ENCODE data around the gene HNRNPR. TPM values are rescaled to one million over a fixed set of nuclear protein-coding genes. Genes with fewer than 3 reads are reported as not detected.

HNRNPR gene
- total RNA-seq, result 100 to 1,000 TPM; 187 to 210 TPM
- 247 TPM for polyA plus RNA-seq (2013, experiment 1 of 2)
- 229 TPM for polyA plus RNA-seq (2013, experiment 2 of 2)
- long read RNA-seq, experiment 1, full-length matches to known transcripts, result 16 of 120 reads
- long read RNA-seq, experiment 1, partial matches to known transcripts, result 74 of 120 reads
- long read RNA-seq, experiment 1, other reads (novel, unspliced or antisense), result 30 of 120 reads
- long read RNA-seq, experiment 2, full-length matches to known transcripts, result 172 of 452 reads
- long read RNA-seq, experiment 2, partial matches to known transcripts, result 25 of 452 reads
- long read RNA-seq, experiment 2, other reads (novel, unspliced or antisense), result 255 of 452 reads
- long read RNA-seq, experiment 3, full-length matches to known transcripts, result 400 of 1,004 reads
- long read RNA-seq, experiment 3, partial matches to known transcripts, result 534 of 1,004 reads
- long read RNA-seq, experiment 3, other reads (novel, unspliced or antisense), result 70 of 1,004 reads
- long read RNA-seq, experiment 4, full-length matches to known transcripts, result 96 of 533 reads
- long read RNA-seq, experiment 4, partial matches to known transcripts, result 125 of 533 reads
- long read RNA-seq, experiment 4, other reads (novel, unspliced or antisense), result 312 of 533 reads

- Histone ChIP-seq H3K27ac (ENCODE audit: low read depth, low read length) (peak within 1 kb of the TSS; percentile 97), H3K36me3 (ENCODE audit: control insufficient read depth, insufficient read depth, low read length) (peaks cover 22% of the 10 kb centered on the region), H3K4me3 (ENCODE audit: low read length) (peak within 1 kb of the TSS; percentile 98), H3K9me3 (ENCODE audit: control insufficient read depth, low read length) (no peaks in the 10 kb centered on the region), H3K27me3 (ENCODE audit: control insufficient read depth, insufficient read depth, low read length, poor library complexity, severe bottlenecking) (peaks cover 2% of the 10 kb centered on the region), H3K9ac (ENCODE audit: extremely low read depth, low read length, poor library complexity, severe bottlenecking) (peak within 1 kb of the TSS; percentile 98), H3K4me1 (ENCODE audit: control insufficient read depth, insufficient read depth, low read length) (peaks cover 6% of the 10 kb centered on the region)
- H3K27ac Mint-ChIP-seq, result peak within 1 kb of the TSS; percentile 98
- WGBS, 2 experiments (ENCODE audit: insufficient coverage in 1 of 2, insufficient read length in 1 of 2), result 0 to 1% methylated on average over 30 to 87 of the region's 87 CpGs
- peaks cover 31% of the 10 kb centered on the region for H3K27me3 Mint-ChIP-seq (ENCODE audit: insufficient read depth)
- DNase-seq, result peak; percentile 100
- peak within 1 kb of the TSS; percentile 96 for H3K4me3 Mint-ChIP-seq
- TF ChIP-seq CTCF (conservative IDR thresholded peaks at IDR 0.05), result no peak
- H3K36me3 Mint-ChIP-seq (ENCODE audit: low read depth), result peaks cover 7% of the 10 kb centered on the region
- peaks cover 37% of the 10 kb centered on the region for H3K4me1 Mint-ChIP-seq
- peaks cover 7% of the 10 kb centered on the region for H3K9me3 Mint-ChIP-seq
These were observed at the start of gene HNRNPR for GRCh38 chr1:23344111-23344986. Gene HNRNPR (minus strand): TSS chr1:23344284. CDS start chr1:23341008, 3,276 bp downstream.

GRCh38 chr1:23393706-23394105, 49.6 kb upstream of the HNRNPR start:
- peak; percentile 47 for DNase-seq
- H3K4me1 ChIP-seq (ENCODE audit: control insufficient read depth, insufficient read depth, low read length), result no peaks in the 10 kb centered on the region
- peaks cover 5% of the 10 kb centered on the region for H3K9me3 ChIP-seq (ENCODE audit: control insufficient read depth, low read length)
- Mint-ChIP-seq H3K27ac (no peak overlapping the region), H3K4me3 (no peak overlapping the region), H3K4me1 (peaks cover 15% of the 10 kb centered on the region), H3K9me3 (no peaks in the 10 kb centered on the region), H3K27me3 (ENCODE audit: insufficient read depth) (peaks cover 69% of the 10 kb centered on the region), H3K36me3 (ENCODE audit: low read depth) (no peaks in the 10 kb centered on the region)
- no peak for TF ChIP-seq CTCF (conservative IDR thresholded peaks at IDR 0.05)
- no peak overlapping the region for H3K4me3 ChIP-seq (ENCODE audit: low read length)
- H3K27me3 ChIP-seq (ENCODE audit: control insufficient read depth, insufficient read depth, low read length, poor library complexity, severe bottlenecking), result peaks cover 24% of the 10 kb centered on the region
- no peak overlapping the region for H3K27ac ChIP-seq (ENCODE audit: low read depth, low read length)
- WGBS, 2 experiments (ENCODE audit: insufficient coverage in 1 of 2, insufficient read length in 1 of 2), result 91 to 95% methylated on average over 12 to 15 of the region's 15 CpGs
- no peak overlapping the region for H3K9ac ChIP-seq (ENCODE audit: extremely low read depth, low read length, poor library complexity, severe bottlenecking)
- no peaks in the 10 kb centered on the region for H3K36me3 ChIP-seq (ENCODE audit: control insufficient read depth, insufficient read depth, low read length)

GRCh38 chr1:23392125-23392855, 48.2 kb upstream of the HNRNPR start:
- Mint-ChIP-seq H3K27ac (no peak overlapping the region), H3K9me3 (no peaks in the 10 kb centered on the region), H3K36me3 (ENCODE audit: low read depth) (no peaks in the 10 kb centered on the region), H3K27me3 (ENCODE audit: insufficient read depth) (peaks cover 68% of the 10 kb centered on the region), H3K4me1 (peaks cover 15% of the 10 kb centered on the region), H3K4me3 (no peak overlapping the region)
- no peak overlapping the region for H3K9ac ChIP-seq (ENCODE audit: extremely low read depth, low read length, poor library complexity, severe bottlenecking)
- no peak overlapping the region for H3K27ac ChIP-seq (ENCODE audit: low read depth, low read length)
- no peaks in the 10 kb centered on the region for H3K36me3 ChIP-seq (ENCODE audit: control insufficient read depth, insufficient read depth, low read length)
- H3K4me1 ChIP-seq (ENCODE audit: control insufficient read depth, insufficient read depth, low read length), result no peaks in the 10 kb centered on the region
- H3K9me3 ChIP-seq (ENCODE audit: control insufficient read depth, low read length), result peaks cover 5% of the 10 kb centered on the region
- no peak for TF ChIP-seq CTCF (conservative IDR thresholded peaks at IDR 0.05)
- H3K27me3 ChIP-seq (ENCODE audit: control insufficient read depth, insufficient read depth, low read length, poor library complexity, severe bottlenecking), result peaks cover 10% of the 10 kb centered on the region
- no peak for DNase-seq
- no peak overlapping the region for H3K4me3 ChIP-seq (ENCODE audit: low read length)
- 63 to 88% methylated on average over 1 to 2 of the region's 2 CpGs for WGBS, 2 experiments (ENCODE audit: insufficient coverage in 1 of 2, insufficient read length in 1 of 2)

All from endodermal cell (in vitro differentiated cells).